Gastroesophageal sphincter (tissue), 4 donors: Measurements from ENCODE around the gene LIPC. TPM values are rescaled to one million over a fixed set of nuclear protein-coding genes. Genes with fewer than 3 reads are reported as not detected.

Source experiments
- ATAC-seq: fragments of 150-250 bp; one replicate; pipeline ENCODE4 v1.9.1; 2016; ENCODE audit warnings: mild to moderate bottlenecking, moderate library complexity
- H3K27ac ChIP-seq, 4 donors: fragments of 200-600 bp; sonication (generic) in 3 of 4; 1 replicate in 3 of 4; 2 replicates in 1 of 4; pipeline ENCODE4 v1.5.1; 2016 to 2019
- H3K27me3 ChIP-seq: fragments of 200-600 bp; sonication (generic); one replicate; pipeline ENCODE4 v1.5.1; 2019
- H3K36me3 ChIP-seq, 2 donors: fragments of 200-600 bp; sonication (generic); one replicate each; pipeline ENCODE4 v1.5.1; 2019; ENCODE audit warnings: control low read depth in 1 of 2
- H3K4me1 ChIP-seq, 3 donors: fragments of 200-600 bp; sonication (generic); 1 replicate in 2 of 3; 2 replicates in 1 of 3; pipeline ENCODE4 v1.5.1; 2016 to 2019; ENCODE audit warnings: control low read depth in 2 of 3
- H3K4me3 ChIP-seq, 2 donors: fragments of 200-600 bp; sonication (generic); one replicate each; pipeline ENCODE4 v1.5.1; 2019; ENCODE audit warnings: mild to moderate bottlenecking in 1 of 2, moderate library complexity in 1 of 2
- H3K9me3 ChIP-seq, 3 donors: fragments of 200-600 bp; sonication (generic); one replicate each; pipeline ENCODE4 v1.5.1; 2017 to 2019; ENCODE audit warnings: control low read depth in 2 of 3
- EP300 ChIP-seq: sonication (generic); formaldehyde crosslinking; IDR thresholded peaks from one replicate; pipeline ENCODE4 v1.6.1; 2017; ENCODE audit warnings: antibody characterized with exemption, mild to moderate bottlenecking
- POLR2A ChIP-seq, 2 donors: fragments of 450-650 bp; IDR thresholded peaks; one replicate each; pipeline ENCODE4 v1.6.1; 2017; ENCODE audit warnings: antibody characterized with exemption in 2 of 2, mild to moderate bottlenecking in 2 of 2, moderate library complexity in 1 of 2
- POLR2AphosphoS5 ChIP-seq: sonication (generic); formaldehyde crosslinking; IDR thresholded peaks from one replicate; pipeline ENCODE4 v1.6.1; 2017; ENCODE audit warnings: antibody characterized with exemption
- WGBS, 2 donors: methylation state at CpG; one replicate each; pipeline ENCODE4 v1.1.5; 2018; ENCODE audit warnings: low coverage in 1 of 2; 5-methylcytosine and 5-hydroxymethylcytosine counted together
- total RNA-seq, 4 donors: library from RNA; depleted of rRNA; stranded (reverse); fragments of >200 nt; gene quantifications; one replicate each; pipeline ENCODE4 v1.1.0, GENCODE V29; 2016
- TF ChIP-seq, protein P1 (sequence below), 4 experiments: fragments of 200-600 bp in 2 of 4; fragments of 450-650 bp in 2 of 4; sonication (generic) in 1 of 4; IDR thresholded peaks; one replicate each; pipeline ENCODE4 v1.5.1; 2017 to 2019; ENCODE audit warnings: antibody characterized with exemption in 4 of 4, mild to moderate bottlenecking in 2 of 4, moderate library complexity in 2 of 4

The LIPC gene
- total RNA-seq, 4 donors from 2014 or later = 0.32 to 0.50 TPM; not detected in 2

DNA sequence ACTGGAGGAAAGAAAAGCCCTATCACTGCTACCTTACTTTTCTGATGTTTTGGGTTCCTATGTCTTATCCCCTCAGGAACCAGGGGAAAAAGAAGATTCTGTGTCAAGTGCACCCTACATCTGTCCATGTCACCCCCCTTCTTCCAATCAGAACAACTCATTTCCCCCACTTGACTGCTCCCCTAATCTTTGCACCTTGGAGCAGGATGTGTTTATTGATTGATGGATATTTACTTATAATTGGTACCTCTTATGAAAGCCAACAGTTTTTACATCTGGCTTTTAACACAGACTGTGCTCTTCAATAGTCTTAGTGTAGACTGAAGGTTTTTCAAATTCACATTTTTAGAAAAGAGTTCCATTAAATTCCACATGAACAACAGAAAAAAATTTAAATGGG, 33.3 kb downstream of the LIPC start:
- ATAC-seq = no peak

DNA sequence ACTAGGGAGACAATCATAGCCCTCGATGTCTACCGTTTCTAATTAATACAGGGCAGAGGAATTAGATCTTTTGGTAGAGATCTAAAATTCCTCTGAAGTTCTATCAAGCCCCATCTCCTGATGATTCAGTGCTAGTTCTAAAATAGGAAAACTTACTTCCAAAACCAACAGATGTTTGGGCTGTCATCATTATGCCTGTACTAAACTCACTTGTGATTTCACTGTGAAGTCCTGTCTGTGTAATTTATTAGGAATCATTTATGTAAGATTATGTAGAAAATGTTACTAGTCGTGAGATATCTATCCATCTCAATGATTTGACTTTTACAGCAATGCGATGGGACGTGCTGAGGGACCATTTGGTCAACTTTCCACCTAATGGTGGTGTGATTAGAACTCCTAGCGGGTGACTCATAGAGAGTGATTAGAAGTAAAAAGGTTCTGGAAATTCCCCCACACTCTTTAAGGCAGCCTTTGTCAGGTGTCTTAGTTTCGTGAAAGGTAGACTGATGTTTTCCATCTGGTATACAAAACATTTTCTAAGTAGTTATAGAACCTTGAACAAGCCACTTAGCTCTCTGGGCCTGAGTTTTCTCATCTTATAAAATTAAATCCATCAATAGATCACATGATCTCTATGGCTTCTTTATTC, 34.2 kb downstream of the LIPC start:
- no peaks in the 10 kb centered on the region for H3K4me1 ChIP-seq
- TF ChIP-seq, protein P1, sequence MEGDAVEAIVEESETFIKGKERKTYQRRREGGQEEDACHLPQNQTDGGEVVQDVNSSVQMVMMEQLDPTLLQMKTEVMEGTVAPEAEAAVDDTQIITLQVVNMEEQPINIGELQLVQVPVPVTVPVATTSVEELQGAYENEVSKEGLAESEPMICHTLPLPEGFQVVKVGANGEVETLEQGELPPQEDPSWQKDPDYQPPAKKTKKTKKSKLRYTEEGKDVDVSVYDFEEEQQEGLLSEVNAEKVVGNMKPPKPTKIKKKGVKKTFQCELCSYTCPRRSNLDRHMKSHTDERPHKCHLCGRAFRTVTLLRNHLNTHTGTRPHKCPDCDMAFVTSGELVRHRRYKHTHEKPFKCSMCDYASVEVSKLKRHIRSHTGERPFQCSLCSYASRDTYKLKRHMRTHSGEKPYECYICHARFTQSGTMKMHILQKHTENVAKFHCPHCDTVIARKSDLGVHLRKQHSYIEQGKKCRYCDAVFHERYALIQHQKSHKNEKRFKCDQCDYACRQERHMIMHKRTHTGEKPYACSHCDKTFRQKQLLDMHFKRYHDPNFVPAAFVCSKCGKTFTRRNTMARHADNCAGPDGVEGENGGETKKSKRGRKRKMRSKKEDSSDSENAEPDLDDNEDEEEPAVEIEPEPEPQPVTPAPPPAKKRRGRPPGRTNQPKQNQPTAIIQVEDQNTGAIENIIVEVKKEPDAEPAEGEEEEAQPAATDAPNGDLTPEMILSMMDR (IDR thresholded peaks at IDR 0.05) = no peak
- ATAC-seq = no peak
- no peaks in the 10 kb centered on the region for H3K27me3 ChIP-seq
- WGBS, 2 donors = 78 to 87% methylated on average over 7 of the region's 7 CpGs
- H3K9me3 ChIP-seq = no peaks in the 10 kb centered on the region
- H3K4me3 ChIP-seq = no peak overlapping the region
- H3K36me3 ChIP-seq = no peaks in the 10 kb centered on the region
- H3K27ac ChIP-seq = no peak overlapping the region

More for the DNA sequence above, 33.3 kb downstream of the LIPC start:
- TF ChIP-seq, protein P1 (IDR thresholded peaks at IDR 0.05) = no peak
- TF ChIP-seq EP300 (no peak), POLR2AphosphoS5 (no peak), POLR2A (IDR thresholded peaks at IDR 0.05) (no peak)
- Histone ChIP-seq H3K9me3 (no peaks in the 10 kb centered on the region), H3K4me3 (no peak overlapping the region), H3K27me3 (no peaks in the 10 kb centered on the region), H3K4me1 (peaks cover 0 to under 1% (median under 1%) of the 10 kb centered on the region in 3 donors), H3K36me3 (no peaks in the 10 kb centered on the region), H3K27ac (no peak overlapping the region)

DNA sequence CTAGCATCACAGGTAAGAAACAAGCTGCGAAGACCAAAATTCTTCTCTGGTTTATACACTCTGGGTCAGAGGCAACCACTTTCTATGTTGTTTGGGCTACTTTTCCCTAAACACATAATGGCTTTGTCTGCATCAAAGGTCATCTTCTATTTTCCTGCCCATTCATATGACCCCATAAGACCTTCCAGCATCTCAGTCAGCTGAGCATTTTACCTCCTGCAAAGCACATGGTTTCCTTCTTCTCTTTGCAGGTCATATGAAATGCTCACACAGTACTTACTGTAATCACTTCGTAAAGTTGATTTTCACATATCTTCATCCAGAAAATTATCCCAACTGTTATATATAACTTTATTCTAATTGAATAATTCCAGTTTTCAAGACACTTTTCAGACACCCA, 34.8 kb downstream of the LIPC start:
- TF ChIP-seq, protein P1 (IDR thresholded peaks at IDR 0.05) = no peak
- no peak for TF ChIP-seq POLR2AphosphoS5
- no peak for TF ChIP-seq EP300
- TF ChIP-seq POLR2A (IDR thresholded peaks at IDR 0.05) = no peak
- Histone ChIP-seq H3K4me1 (no peaks in the 10 kb centered on the region), H3K27me3 (no peaks in the 10 kb centered on the region), H3K4me3 (no peak overlapping the region), H3K36me3 (no peaks in the 10 kb centered on the region), H3K27ac (no peak overlapping the region), H3K9me3 (no peaks in the 10 kb centered on the region)
- ATAC-seq = no peak
- WGBS, 2 donors = 96 to 97% methylated on average over 2 of the region's 2 CpGs

DNA sequence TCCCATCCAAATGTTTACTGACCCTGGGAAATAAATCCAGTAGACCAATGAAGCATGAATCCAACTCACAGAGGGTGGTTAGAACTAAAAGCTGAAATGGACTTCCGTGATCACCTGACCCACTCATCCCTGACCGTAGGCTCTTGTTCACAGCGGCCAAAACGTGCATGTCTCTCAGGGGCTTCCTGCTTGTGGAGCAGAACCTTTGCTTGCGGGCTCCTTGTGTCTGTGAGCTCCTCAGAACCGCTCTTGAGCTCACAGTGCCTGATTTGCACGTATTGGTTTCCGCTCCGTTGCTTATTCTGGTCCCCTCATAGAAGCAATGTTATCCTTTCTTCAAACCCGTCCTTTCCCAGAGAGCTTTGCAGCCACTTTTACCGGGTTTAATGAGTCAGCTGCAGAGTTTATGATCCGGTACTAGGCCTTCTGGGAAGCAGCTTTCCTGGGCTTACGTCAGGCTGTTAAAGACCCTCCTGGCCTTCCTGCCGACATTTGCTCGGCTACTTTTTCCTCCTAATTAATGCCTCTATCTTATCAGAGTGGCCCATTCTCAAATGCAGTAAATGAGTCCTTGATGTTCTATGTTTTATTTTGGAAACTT, 35.4 kb downstream of the LIPC start:
- H3K27ac ChIP-seq = no peak overlapping the region
- 65 to 83% methylated on average over 11 to 15 of the region's 15 CpGs for WGBS, 2 donors

More for the DNA sequence above, 35.4 kb downstream of the LIPC start:
- no peak for TF ChIP-seq POLR2AphosphoS5
- TF ChIP-seq EP300 = no peak
- no peak for TF ChIP-seq POLR2A (IDR thresholded peaks at IDR 0.05)
- TF ChIP-seq, protein P1 (IDR thresholded peaks at IDR 0.05) = no peak
- no peaks in the 10 kb centered on the region for H3K36me3 ChIP-seq
- H3K4me1 ChIP-seq = no peaks in the 10 kb centered on the region
- no peaks in the 10 kb centered on the region for H3K27me3 ChIP-seq
- no peak for ATAC-seq
- H3K4me3 ChIP-seq = no peak overlapping the region
- H3K9me3 ChIP-seq = no peaks in the 10 kb centered on the region
